Thyroid gland (tissue), 4 donors: ENCODE measurements around the gene MYDGF. TPM values are rescaled to one million over a fixed set of nuclear protein-coding genes. Genes with fewer than 3 reads are reported as not detected.

Experiments used
- DNase-seq, 2 donors: peaks; one replicate each; pipeline ENCODE4 v3.0.0-alpha.2; 2019
- H3K27ac ChIP-seq, 3 donors: fragments of 200-600 bp; sonication (generic); 1 replicate in 2 of 3; 2 replicates in 1 of 3; pipeline ENCODE4 v1.5.1; 2016 to 2019; ENCODE audit warnings: mild to moderate bottlenecking in 1 of 3, moderate library complexity in 1 of 3
- H3K27me3 ChIP-seq: fragments of 200-600 bp; sonication (generic); one replicate; pipeline ENCODE4 v1.5.1; 2019
- H3K36me3 ChIP-seq, 2 donors: fragments of 200-600 bp; sonication (generic); one replicate each; pipeline ENCODE4 v1.5.1; 2016 to 2019
- H3K4me1 ChIP-seq, 2 donors: fragments of 200-600 bp; sonication (generic); one replicate each; pipeline ENCODE4 v1.5.1; 2017 to 2019
- H3K4me3 ChIP-seq, 3 donors: fragments of 200-600 bp; sonication (generic); replicated peaks in 1 of 3; 1 replicate in 2 of 3; 2 replicates in 1 of 3; pipeline ENCODE4 v1.5.1; 2016; ENCODE audit warnings: mild to moderate bottlenecking in 1 of 3
- H3K9me3 ChIP-seq: fragments of 200-600 bp; sonication (generic); one replicate; pipeline ENCODE4 v1.5.1; 2017
- POLR2A ChIP-seq, 2 donors: fragments of 450-650 bp; IDR thresholded peaks; one replicate each; pipeline ENCODE4 v1.6.1; 2017; ENCODE audit warnings: antibody characterized with exemption in 2 of 2, mild to moderate bottlenecking in 2 of 2, moderate library complexity in 1 of 2
- WGBS, 2 donors: methylation state at CpG; one replicate each; pipeline ENCODE4 v1.1.5; 2017; 5-methylcytosine and 5-hydroxymethylcytosine counted together
- intact Hi-C: fragments of 100-400 bp; cut with DNase I; formaldehyde crosslinking; loops from one replicate; pipeline ENCODE4 v1.15.1; 2023
- total RNA-seq, 4 donors: library from RNA; depleted of rRNA; stranded (reverse); fragments of >200 nt; gene quantifications; one replicate each; pipeline ENCODE4 v1.2.3, GENCODE V29; 2016
- TF ChIP-seq, protein P1 (sequence below), 6 experiments: fragments of 200-600 bp in 3 of 6; fragments of 450-650 bp in 3 of 6; sonication (generic) in 3 of 6; IDR thresholded peaks; one replicate each; pipeline ENCODE4 v1.5.1; 2016 to 2019; ENCODE audit warnings: antibody characterized with exemption in 6 of 6, mild to moderate bottlenecking in 2 of 6, inconsistent platforms in 1 of 6, moderate library complexity in 1 of 6

The MYDGF gene
- total RNA-seq, 4 donors from 2014 or later, result 48.0 to 72.6 (median 65.2) TPM

DNA sequence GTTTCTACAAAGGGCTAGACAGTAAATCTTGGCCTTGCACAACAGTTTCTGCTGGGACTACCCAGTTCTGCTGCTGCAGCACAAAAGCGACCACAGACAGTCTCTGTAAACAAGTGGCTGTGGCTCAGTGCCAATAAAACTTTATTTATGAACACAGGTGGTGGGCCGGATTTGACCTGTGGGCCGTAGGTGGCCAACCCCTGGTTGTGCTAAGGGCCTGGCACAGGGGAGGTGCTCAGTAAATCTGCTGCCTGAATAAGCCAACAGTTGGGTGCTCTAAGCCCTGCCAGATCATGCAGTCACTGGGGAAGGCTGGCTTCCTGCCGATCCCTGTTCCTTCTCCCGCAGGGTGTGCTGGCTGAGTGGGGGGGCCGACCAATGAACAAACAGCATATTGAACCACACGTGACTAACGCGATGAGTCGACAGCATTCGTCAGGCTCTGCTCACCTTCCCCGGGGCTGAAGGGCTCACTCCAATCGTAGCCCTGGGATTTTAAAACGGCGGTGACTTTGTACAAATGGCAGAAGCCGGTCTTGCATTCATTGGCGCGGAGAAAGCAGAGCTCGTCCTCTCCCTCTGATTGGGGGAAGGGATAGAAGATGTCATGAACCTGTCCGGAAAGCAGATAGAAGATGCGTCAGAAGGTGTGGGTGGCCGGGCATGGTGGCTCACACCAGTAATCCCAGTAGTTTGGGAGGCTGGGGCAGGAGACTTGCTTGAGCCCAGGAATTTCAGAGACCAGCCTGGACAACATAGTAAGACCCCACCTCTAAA lies 24.3 kb upstream of the MYDGF start:
- no peaks in the 10 kb centered on the region for H3K27me3 ChIP-seq
- H3K4me3 ChIP-seq, result no peak overlapping the region
- no peaks in the 10 kb centered on the region for H3K4me1 ChIP-seq
- DNase-seq, result peak; percentile 27 to 45
- TF ChIP-seq, protein P1, sequence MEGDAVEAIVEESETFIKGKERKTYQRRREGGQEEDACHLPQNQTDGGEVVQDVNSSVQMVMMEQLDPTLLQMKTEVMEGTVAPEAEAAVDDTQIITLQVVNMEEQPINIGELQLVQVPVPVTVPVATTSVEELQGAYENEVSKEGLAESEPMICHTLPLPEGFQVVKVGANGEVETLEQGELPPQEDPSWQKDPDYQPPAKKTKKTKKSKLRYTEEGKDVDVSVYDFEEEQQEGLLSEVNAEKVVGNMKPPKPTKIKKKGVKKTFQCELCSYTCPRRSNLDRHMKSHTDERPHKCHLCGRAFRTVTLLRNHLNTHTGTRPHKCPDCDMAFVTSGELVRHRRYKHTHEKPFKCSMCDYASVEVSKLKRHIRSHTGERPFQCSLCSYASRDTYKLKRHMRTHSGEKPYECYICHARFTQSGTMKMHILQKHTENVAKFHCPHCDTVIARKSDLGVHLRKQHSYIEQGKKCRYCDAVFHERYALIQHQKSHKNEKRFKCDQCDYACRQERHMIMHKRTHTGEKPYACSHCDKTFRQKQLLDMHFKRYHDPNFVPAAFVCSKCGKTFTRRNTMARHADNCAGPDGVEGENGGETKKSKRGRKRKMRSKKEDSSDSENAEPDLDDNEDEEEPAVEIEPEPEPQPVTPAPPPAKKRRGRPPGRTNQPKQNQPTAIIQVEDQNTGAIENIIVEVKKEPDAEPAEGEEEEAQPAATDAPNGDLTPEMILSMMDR (IDR thresholded peaks at IDR 0.05), result no peak
- no peak for TF ChIP-seq POLR2A (IDR thresholded peaks at IDR 0.05)
- intact Hi-C loops, result no loop called here
- H3K36me3 ChIP-seq, result peaks cover 67 to 73% of the 10 kb centered on the region in 2 donors
- WGBS, 2 donors, result 92 to 93% methylated on average over 22 of the region's 22 CpGs
- H3K27ac ChIP-seq, result peak overlapping the region in 2 of 3 donors; percentile 42 to 48
- H3K9me3 ChIP-seq, result no peaks in the 10 kb centered on the region

DNA sequence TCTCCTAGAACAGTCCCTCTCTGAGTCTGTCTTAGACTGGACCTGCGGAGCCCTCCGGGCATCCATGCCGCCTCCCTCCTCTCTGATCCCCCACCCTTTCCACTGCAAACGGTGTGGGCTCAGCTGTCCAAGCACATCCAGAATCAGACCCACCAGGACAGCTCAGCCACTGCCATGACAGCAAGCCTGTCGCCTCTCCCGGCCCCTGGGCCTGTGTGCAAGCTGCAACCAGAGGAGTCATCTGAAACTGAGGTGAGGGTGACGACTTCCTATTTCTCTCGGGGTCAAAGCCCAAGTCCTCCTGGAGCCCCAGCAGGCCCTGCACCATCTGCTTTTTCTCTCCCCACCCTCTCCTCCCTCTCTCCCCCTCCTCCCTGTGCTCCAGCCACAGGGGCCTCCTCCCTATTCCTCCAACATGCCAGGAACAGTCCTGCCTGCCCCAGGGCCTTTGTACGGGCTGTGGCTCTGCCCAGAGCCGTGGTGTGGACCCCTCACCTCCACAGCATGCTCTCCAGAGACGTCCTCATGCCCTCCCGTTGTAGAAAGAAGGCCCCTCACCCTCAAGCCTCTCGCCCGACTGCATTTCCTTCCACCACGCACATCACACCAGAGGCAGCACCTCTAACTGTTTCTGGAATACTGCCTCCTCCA lies 23.5 kb upstream of the MYDGF start:
- H3K27ac ChIP-seq, result peak overlapping the region in 2 of 3 donors; percentile 13 to 33
- no peaks in the 10 kb centered on the region for H3K4me1 ChIP-seq
- intact Hi-C loops, result no loop called here
- H3K4me3 ChIP-seq, result no peak overlapping the region
- DNase-seq, result no peak
- no peaks in the 10 kb centered on the region for H3K9me3 ChIP-seq
- 89 to 91% methylated on average over 15 of the region's 15 CpGs for WGBS, 2 donors
- H3K27me3 ChIP-seq, result no peaks in the 10 kb centered on the region
- peaks cover 74 to 78% of the 10 kb centered on the region in 2 donors for H3K36me3 ChIP-seq
- TF ChIP-seq, protein P1 (IDR thresholded peaks at IDR 0.05), result no peak
- no peak for TF ChIP-seq POLR2A (IDR thresholded peaks at IDR 0.05)

DNA sequence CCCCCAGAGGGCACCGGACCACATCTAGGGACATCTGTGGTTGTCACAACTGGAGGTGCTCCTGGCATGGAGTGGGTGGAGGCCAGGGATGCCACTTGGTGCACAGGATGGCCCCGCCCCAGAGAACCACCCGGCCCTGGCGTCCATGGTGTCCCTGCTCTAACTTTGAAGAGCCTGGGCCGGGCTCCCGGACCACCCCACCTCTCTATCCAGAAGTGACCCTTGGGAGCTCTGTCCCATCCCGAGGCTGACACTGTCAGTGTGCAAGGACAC lies 22.9 kb upstream of the MYDGF start:
- TF ChIP-seq, protein P1 (IDR thresholded peaks at IDR 0.05), result no peak
- TF ChIP-seq POLR2A (IDR thresholded peaks at IDR 0.05), result no peak
- intact Hi-C loops, result no loop called here
- Histone ChIP-seq H3K9me3 (no peaks in the 10 kb centered on the region), H3K36me3 (peaks cover 74 to 79% of the 10 kb centered on the region in 2 donors), H3K4me3 (no peak overlapping the region), H3K4me1 (no peaks in the 10 kb centered on the region), H3K27me3 (no peaks in the 10 kb centered on the region), H3K27ac (no peak overlapping the region)
- 93 to 94% methylated on average over 2 to 3 of the region's 7 CpGs for WGBS, 2 donors
- DNase-seq, result no peak

DNA sequence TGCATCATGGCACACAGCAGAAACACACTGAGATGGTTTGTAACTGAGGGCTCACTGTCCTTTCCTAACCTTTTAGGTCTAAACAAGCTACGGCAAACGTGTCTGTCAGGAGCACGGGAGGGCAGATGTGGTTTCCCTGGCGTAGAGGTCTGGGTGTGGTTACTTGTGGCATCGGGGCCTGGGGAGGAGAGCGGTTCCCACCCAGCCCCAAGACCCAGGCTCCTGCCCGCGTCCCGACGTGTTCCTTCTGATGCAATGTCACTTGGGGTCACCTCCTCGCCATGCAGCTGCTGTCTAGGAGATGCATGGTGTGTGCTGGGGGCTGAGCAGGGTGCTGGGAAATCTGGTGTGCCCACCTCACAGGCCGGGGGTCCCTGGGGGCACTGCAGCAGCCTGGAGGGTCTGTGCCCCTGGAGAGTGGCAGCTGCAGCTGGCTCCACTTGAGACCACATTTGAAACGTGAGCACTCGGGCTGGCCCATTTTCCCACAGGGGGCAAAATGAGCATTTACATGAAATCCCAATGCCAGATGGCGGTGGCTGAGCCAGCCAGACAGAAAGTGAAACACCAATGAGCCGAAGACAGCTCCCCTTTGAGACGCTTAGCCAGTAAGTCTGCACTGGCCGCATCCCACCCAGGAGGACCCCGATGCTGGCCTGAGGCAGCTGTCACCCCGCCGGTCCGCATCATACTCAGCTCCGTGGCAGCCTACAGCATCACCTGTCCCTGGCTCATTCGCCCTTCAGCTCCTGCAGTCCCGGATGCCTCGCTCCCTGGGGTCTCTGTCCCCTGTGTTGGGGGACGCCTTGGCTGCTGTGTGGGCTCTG lies 22.3 kb upstream of the MYDGF start:
- intact Hi-C loops, result no loop called here
- TF ChIP-seq POLR2A (IDR thresholded peaks at IDR 0.05), result no peak
- TF ChIP-seq, protein P1 (IDR thresholded peaks at IDR 0.05), result no peak
- H3K4me1 ChIP-seq, result no peaks in the 10 kb centered on the region
- no peaks in the 10 kb centered on the region for H3K27me3 ChIP-seq
- no peak overlapping the region for H3K4me3 ChIP-seq
- H3K27ac ChIP-seq, result no peak overlapping the region
- H3K36me3 ChIP-seq, result peaks cover 72 to 78% of the 10 kb centered on the region in 2 donors
- WGBS, 2 donors, result 93 to 94% methylated on average over 16 to 17 of the region's 27 CpGs
- no peak for DNase-seq
- no peaks in the 10 kb centered on the region for H3K9me3 ChIP-seq
